ENCODE results near the gene SYTL5.

The SYTL5 gene

GRCh38 chrX:38028300-38028699 lies 21.9 kb downstream of the SYTL5 start:
- DNase-seq (ENCODE audit: low spot score), result no peak

- DNase-seq (ENCODE audit: low spot score), result no peak
These were observed 30.1 kb downstream of the SYTL5 start for GRCh38 chrX:38036466-38036865.

- DNase-seq (ENCODE audit: low spot score), result no peak
These were observed 32.1 kb downstream of the SYTL5 start for GRCh38 chrX:38038501-38038900.

GRCh38 chrX:38041237-38041636 lies 34.9 kb downstream of the SYTL5 start:
- no peak for DNase-seq (ENCODE audit: low spot score)

GRCh38 chrX:38044701-38045100 lies 38.3 kb downstream of the SYTL5 start:
- no peak for DNase-seq (ENCODE audit: low spot score)

GRCh38 chrX:38045538-38046096 lies 39.3 kb downstream of the SYTL5 start:
- no peak for DNase-seq (ENCODE audit: low spot score)

- DNase-seq (ENCODE audit: low spot score), result no peak
These were observed 42.5 kb downstream of the SYTL5 start for GRCh38 chrX:38048886-38049285.

- DNase-seq (ENCODE audit: low spot score), result no peak
These were observed 44.5 kb downstream of the SYTL5 start for GRCh38 chrX:38050806-38051205.

- DNase-seq (ENCODE audit: low spot score), result peak; percentile 21
These were observed 45.7 kb downstream of the SYTL5 start for GRCh38 chrX:38052096-38052495.

- DNase-seq (ENCODE audit: low spot score), result no peak
These were observed 49.0 kb downstream of the SYTL5 start for GRCh38 chrX:38055170-38055847.

- DNase-seq (ENCODE audit: low spot score), result no peak
These were observed 54.1 kb downstream of the SYTL5 start for GRCh38 chrX:38060331-38060878.

GRCh38 chrX:38061335-38061734 lies 55.0 kb downstream of the SYTL5 start:
- no peak for DNase-seq (ENCODE audit: low spot score)

GRCh38 chrX:38066934-38067333 lies 60.6 kb downstream of the SYTL5 start:
- no peak for DNase-seq (ENCODE audit: low spot score)

GRCh38 chrX:38069273-38069672 lies 62.9 kb downstream of the SYTL5 start:
- DNase-seq (ENCODE audit: low spot score), result no peak

GRCh38 chrX:38069991-38070390 lies 63.6 kb downstream of the SYTL5 start:
- no peak for DNase-seq (ENCODE audit: low spot score)

- no peak for DNase-seq (ENCODE audit: low spot score)
These were observed 73.1 kb downstream of the SYTL5 start for GRCh38 chrX:38079463-38079862.

- no peak for DNase-seq (ENCODE audit: low spot score)
These were observed 74.5 kb downstream of the SYTL5 start for GRCh38 chrX:38080808-38081207.

GRCh38 chrX:38081909-38082308 lies 75.6 kb downstream of the SYTL5 start:
- DNase-seq (ENCODE audit: low spot score), result no peak

GRCh38 chrX:38082309-38082708 lies 76.0 kb downstream of the SYTL5 start:
- DNase-seq (ENCODE audit: low spot score), result no peak

- no peak for DNase-seq (ENCODE audit: low spot score)
These were observed 79.5 kb downstream of the SYTL5 start for GRCh38 chrX:38085813-38086212.

- DNase-seq (ENCODE audit: low spot score), result no peak
These were observed 80.3 kb downstream of the SYTL5 start for GRCh38 chrX:38086451-38087215.

GRCh38 chrX:38087594-38087993 lies 81.2 kb downstream of the SYTL5 start:
- DNase-seq (ENCODE audit: low spot score), result no peak
